ENCODE data around the gene BORCS6. TPM values are rescaled to one million over a fixed set of nuclear protein-coding genes. Genes with fewer than 3 reads are reported as not detected.

BORCS6 gene
- total and polyA plus RNA-seq, 2 of the 13 experiments (the other 11 are each of a cell fraction or from before 2014, with no cell fraction given), result 2.0 to 5.1 TPM

GRCh38 chr17:8162997-8163977 lies 26.7 kb downstream of the BORCS6 start (continued):
- TF ChIP-seq MEIS1 (CRISPR knock-in tag; IDR thresholded peaks at IDR 0.05; ENCODE audit: borderline replicate concordance) (no peak; the same call in 1 of the 2 replicates), ZNF687 (CRISPR knock-in tag; IDR thresholded peaks at IDR 0.05) (peak; percentile 69), ATF7-NPFF (CRISPR knock-in tag; IDR thresholded peaks at IDR 0.05; ENCODE audit: low read depth) (no peak), ZNF710 (CRISPR knock-in tag; IDR thresholded peaks at IDR 0.05; ENCODE audit: borderline replicate concordance) (0 out of 2 replicates have a peak, but pooled peaks have one; percentile 15), ELF3 (CRISPR knock-in tag; IDR thresholded peaks at IDR 0.05) (no peak), CEBPB (IDR thresholded peaks at IDR 0.05; ENCODE audit: borderline replicate concordance, low read depth, low read length) (0 out of 2 replicates have a peak, but pooled peaks have one; percentile 25), HES4 (CRISPR knock-in tag; IDR thresholded peaks at IDR 0.05; ENCODE audit: borderline replicate concordance) (0 out of 2 replicates have a peak, but pooled peaks have one; percentile 8), YEATS2 (CRISPR knock-in tag; IDR thresholded peaks at IDR 0.05; ENCODE audit: borderline replicate concordance) (0 out of 2 replicates have a peak, but pooled peaks have one; percentile 4), SP4 (CRISPR knock-in tag; IDR thresholded peaks at IDR 0.05) (no peak), TRAFD1 (CRISPR knock-in tag; IDR thresholded peaks at IDR 0.05; ENCODE audit: borderline replicate concordance) (no peak), MEIS2 (CRISPR knock-in tag; IDR thresholded peaks at IDR 0.05) (peak; percentile 14; the same call in 1 of the 2 replicates), ZBTB7B (CRISPR knock-in tag; IDR thresholded peaks at IDR 0.05) (peak; percentile 39; the same call in 1 of the 2 replicates), TBX3 (IDR thresholded peaks at IDR 0.05; ENCODE audit: borderline replicate concordance) (no peak)
- TF ChIP-seq, protein P1, sequence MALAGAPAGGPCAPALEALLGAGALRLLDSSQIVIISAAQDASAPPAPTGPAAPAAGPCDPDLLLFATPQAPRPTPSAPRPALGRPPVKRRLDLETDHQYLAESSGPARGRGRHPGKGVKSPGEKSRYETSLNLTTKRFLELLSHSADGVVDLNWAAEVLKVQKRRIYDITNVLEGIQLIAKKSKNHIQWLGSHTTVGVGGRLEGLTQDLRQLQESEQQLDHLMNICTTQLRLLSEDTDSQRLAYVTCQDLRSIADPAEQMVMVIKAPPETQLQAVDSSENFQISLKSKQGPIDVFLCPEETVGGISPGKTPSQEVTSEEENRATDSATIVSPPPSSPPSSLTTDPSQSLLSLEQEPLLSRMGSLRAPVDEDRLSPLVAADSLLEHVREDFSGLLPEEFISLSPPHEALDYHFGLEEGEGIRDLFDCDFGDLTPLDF (CRISPR knock-in tag; IDR thresholded peaks at IDR 0.05), result 0 out of 2 replicates have a peak, but pooled peaks have one; percentile 14
- TF ChIP-seq, protein P2, sequence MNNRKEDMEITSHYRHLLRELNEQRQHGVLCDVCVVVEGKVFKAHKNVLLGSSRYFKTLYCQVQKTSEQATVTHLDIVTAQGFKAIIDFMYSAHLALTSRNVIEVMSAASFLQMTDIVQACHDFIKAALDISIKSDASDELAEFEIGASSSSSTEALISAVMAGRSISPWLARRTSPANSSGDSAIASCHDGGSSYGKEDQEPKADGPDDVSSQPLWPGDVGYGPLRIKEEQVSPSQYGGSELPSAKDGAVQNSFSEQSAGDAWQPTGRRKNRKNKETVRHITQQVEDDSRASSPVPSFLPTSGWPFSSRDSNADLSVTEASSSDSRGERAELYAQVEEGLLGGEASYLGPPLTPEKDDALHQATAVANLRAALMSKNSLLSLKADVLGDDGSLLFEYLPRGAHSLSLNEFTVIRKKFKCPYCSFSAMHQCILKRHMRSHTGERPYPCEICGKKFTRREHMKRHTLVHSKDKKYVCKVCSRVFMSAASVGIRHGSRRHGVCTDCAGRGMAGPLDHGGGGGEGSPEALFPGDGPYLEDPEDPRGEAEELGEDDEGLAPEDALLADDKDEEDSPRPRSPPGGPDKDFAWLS (CRISPR knock-in tag; IDR thresholded peaks at IDR 0.05; ENCODE audit: borderline replicate concordance), result no peak

All from HepG2 (cell line).